Pancreas (tissue), 10 donors: ENCODE data around the gene NOBOX. TPM values are rescaled to one million over a fixed set of nuclear protein-coding genes. Genes with fewer than 3 reads are reported as not detected.

Experiments used
- ATAC-seq, 4 donors: fragments of 200-7000 bp; cut with Tn5 transposase; one replicate each; pipeline versions ENCODE4 v1.8.0 to v1.9.1; 2020; ENCODE audit warnings: mild to moderate bottlenecking in 4 of 4, moderate library complexity in 4 of 4
- DNase-seq, 6 donors: peaks; one replicate each; pipeline ENCODE4 v3.0.0-alpha.2; 2020
- FAIRE-seq: peaks from 2 replicates; lab custom pipeline; 2012; peaks lifted over from hg19 to GRCh38; lab: Jason Lieb, UNC
- H3K27ac ChIP-seq, 4 donors: fragments of 200-600 bp; sonication (generic); 1 replicate in 3 of 4; 2 replicates in 1 of 4; pipeline versions ENCODE4 v1.5.0 to v1.8.0; 2020
- H3K27me3 ChIP-seq, 4 donors: fragments of 200-600 bp; one replicate each; pipeline ENCODE4 v1.8.0; 2021
- H3K36me3 ChIP-seq, 3 donors: fragments of 200-600 bp; sonication (generic) in 1 of 3; one replicate each; pipeline versions ENCODE4 v1.5.0 to v1.8.0; 2020 to 2021
- H3K4me1 ChIP-seq, 3 donors: fragments of 200-600 bp; one replicate each; pipeline ENCODE4 v1.8.0; 2021
- H3K4me3 ChIP-seq, 4 donors: fragments of 200-600 bp; sonication (generic) in 2 of 4; one replicate each; pipeline versions ENCODE4 v1.5.0 to v1.8.0; 2020 to 2021
- H3K9me3 ChIP-seq, 4 donors: fragments of 200-600 bp; one replicate each; pipeline ENCODE4 v1.8.0; 2021
- CTCF ChIP-seq, 4 donors: fragments of 200-600 bp; sonication (generic) in 3 of 4; IDR thresholded peaks; one replicate each; pipeline versions ENCODE4 v1.5.0 to v1.8.0; 2021; ENCODE audit warnings: antibody characterized with exemption in 4 of 4
- WGBS, 2 donors: extraction: QIAGEN DNeasy Blood & Tissue Kit; methylation state at CpG; one replicate each; pipeline ENCODE4 v1.1.7; 2013; 5-methylcytosine and 5-hydroxymethylcytosine counted together
- intact Hi-C, 3 donors: fragments of 100-400 bp; cut with DNase I; formaldehyde crosslinking; loops; one replicate each; pipeline versions ENCODE4 v1.11.1 to v1.14.2; 2022
- polyA plus RNA-seq, 2 donors: library from polyadenylated mRNA; stranded (reverse); fragments of 200-250 nt; gene quantifications; one replicate each; pipeline ENCODE4 v1.2.3, GENCODE V29; 2013
- total RNA-seq, 6 donors: library from RNA; stranded (reverse); fragmentation: NEBNext Ultra II Directional in 4 of 6; extraction: Animal tissue kit (Norgen Biotek cat#: 25700) in 4 of 6; gene quantifications; one replicate each; pipeline versions ENCODE4 v1.2.1 to v1.2.4, GENCODE V29; 2021 to 2023
- donor health status: healthy with polysubstance abuse.
- donor health status: DM: no; HTN: no; CAD: no; lungs with moderate emphysema.
- donor health status: DM: no; HTN: no; CAD: no.
- donor health status: control.
- donor health status: control.
- donor health status: Bipolar disorder and iron deficiency.
- donor health status: DM: yes; HTN: yes; CAD: no.
- donor health status: DM: no; HTN: no; CAD: no.
- donor health status: DM: no; HTN: no; CAD: no.
- donor health status: DM: yes; HTN: yes; CAD: no.

The NOBOX gene
- total and polyA plus RNA-seq, 8 donors = not detected

DNA sequence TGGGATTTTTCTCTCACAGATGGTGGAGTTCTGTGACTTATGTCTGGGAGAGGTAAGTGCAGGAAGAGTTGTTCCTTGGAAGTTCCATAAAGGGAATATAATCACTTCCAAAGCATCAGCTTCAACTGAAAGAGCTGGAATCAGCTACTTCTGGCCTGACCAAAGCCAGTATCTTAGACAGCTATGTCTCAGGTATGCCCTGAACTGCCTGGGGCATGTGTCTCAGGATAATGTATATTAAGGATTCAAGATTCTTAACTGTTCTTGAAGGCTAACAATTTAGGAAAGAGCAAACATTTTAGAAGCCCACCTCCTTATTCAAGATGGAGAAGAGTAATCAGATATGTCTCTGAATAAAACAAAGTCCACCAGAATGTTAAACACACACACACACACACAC is 12.4 kb upstream of the NOBOX start:
- no peaks in the 10 kb centered on the region for H3K9me3 ChIP-seq
- H3K36me3 ChIP-seq = no peaks in the 10 kb centered on the region
- H3K27me3 ChIP-seq = no peaks in the 10 kb centered on the region
- no peak for DNase-seq
- no peak overlapping the region for H3K4me3 ChIP-seq
- no peak for TF ChIP-seq CTCF (IDR thresholded peaks at IDR 0.05)
- intact Hi-C loops = no loop called here
- no peaks in the 10 kb centered on the region for H3K4me1 ChIP-seq
- no peak overlapping the region for H3K27ac ChIP-seq
- no peak for ATAC-seq
- no peak for FAIRE-seq

- no peak overlapping the region for H3K27ac ChIP-seq
- intact Hi-C loops = no loop called here
- H3K36me3 ChIP-seq = no peaks in the 10 kb centered on the region
- ATAC-seq (no peak), FAIRE-seq (no peak), DNase-seq (no peak)
- H3K4me3 ChIP-seq = no peak overlapping the region
- H3K27me3 ChIP-seq = no peaks in the 10 kb centered on the region
- WGBS, 2 donors = 47 to 63% methylated on average over 3 of the region's 3 CpGs
- TF ChIP-seq CTCF (IDR thresholded peaks at IDR 0.05) = no peak
- no peaks in the 10 kb centered on the region for H3K9me3 ChIP-seq
- H3K4me1 ChIP-seq = no peaks in the 10 kb centered on the region
Measured at GRCh38 chr7:144414815-144415214, 11.3 kb upstream of the NOBOX start.

GRCh38 chr7:144410441-144410840 is 6.9 kb upstream of the NOBOX start:
- H3K9me3 ChIP-seq = no peaks in the 10 kb centered on the region
- H3K27me3 ChIP-seq = no peaks in the 10 kb centered on the region
- no peaks in the 10 kb centered on the region for H3K36me3 ChIP-seq
- no peak for ATAC-seq
- no peak for FAIRE-seq
- no peak overlapping the region for H3K4me3 ChIP-seq
- no peaks in the 10 kb centered on the region for H3K4me1 ChIP-seq
- intact Hi-C loops = no loop called here
- 16 to 24% methylated on average over 4 of the region's 4 CpGs for WGBS, 2 donors
- no peak for DNase-seq
- no peak overlapping the region for H3K27ac ChIP-seq
- no peak for TF ChIP-seq CTCF (IDR thresholded peaks at IDR 0.05)

- no peaks in the 10 kb centered on the region for H3K27me3 ChIP-seq
- intact Hi-C loops = no loop called here
- H3K4me1 ChIP-seq = no peaks in the 10 kb centered on the region
- no peak overlapping the region for H3K27ac ChIP-seq
- no peaks in the 10 kb centered on the region for H3K9me3 ChIP-seq
- DNase-seq = no peak
- no peaks in the 10 kb centered on the region for H3K36me3 ChIP-seq
- no peak overlapping the region for H3K4me3 ChIP-seq
- no peak for ATAC-seq
- FAIRE-seq = no peak
- WGBS, 2 donors = 53% methylated on average over 3 of the region's 3 CpGs
- TF ChIP-seq CTCF (IDR thresholded peaks at IDR 0.05) = no peak
Measured at GRCh38 chr7:144408121-144408520, 4.6 kb upstream of the NOBOX start.

DNA sequence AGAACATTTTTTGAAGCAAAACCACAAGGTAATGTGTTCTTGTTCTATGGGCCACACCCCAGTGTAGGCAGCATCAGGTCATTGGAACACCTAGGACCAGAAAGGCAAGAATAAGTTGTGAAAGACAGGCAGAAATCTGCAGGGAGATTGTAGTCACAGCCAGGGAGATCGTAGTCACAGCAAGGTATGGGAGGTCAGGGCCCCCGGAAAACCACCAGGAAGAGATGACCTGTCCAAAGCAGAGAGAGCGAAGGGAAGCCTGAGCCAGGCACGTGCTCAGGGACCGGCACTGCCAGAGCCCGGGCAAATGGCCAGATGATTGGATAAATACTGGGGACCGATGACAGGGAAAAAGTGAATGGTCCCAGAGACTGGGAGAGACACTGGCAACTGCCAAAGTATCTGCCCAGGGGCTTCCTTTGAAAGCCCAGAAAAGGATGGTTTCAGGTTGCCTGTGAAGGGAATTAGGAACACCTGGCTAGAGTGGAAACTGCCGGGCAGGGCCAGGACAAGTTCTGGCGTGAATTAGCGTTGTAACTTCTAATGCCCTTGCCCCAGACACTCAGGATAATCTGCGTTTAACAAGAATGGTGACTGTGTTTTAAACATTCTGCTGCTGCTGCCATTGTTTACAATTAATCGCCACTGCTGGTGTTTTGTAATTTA is 3.9 kb upstream of the NOBOX start:
- no peaks in the 10 kb centered on the region for H3K9me3 ChIP-seq
- intact Hi-C loops = no loop called here
- FAIRE-seq (no peak), DNase-seq (no peak), ATAC-seq (peak in 2 of 4 donors; percentile 40 to 53)
- H3K4me1 ChIP-seq = no peaks in the 10 kb centered on the region
- no peak overlapping the region for H3K27ac ChIP-seq
- H3K4me3 ChIP-seq = no peak overlapping the region
- no peak for TF ChIP-seq CTCF (IDR thresholded peaks at IDR 0.05)
- WGBS, 2 donors = 46 to 50% methylated on average over 12 of the region's 12 CpGs
- no peaks in the 10 kb centered on the region for H3K27me3 ChIP-seq
- H3K36me3 ChIP-seq = no peaks in the 10 kb centered on the region
